SK-N-MC (cell line): ENCODE measurements around the gene PEAK1.

Experiments used
- EZH2 ChIP-seq: fragments of 200-600 bp; sonication (generic); IDR thresholded peaks from one replicate; pipeline ENCODE4 v1.6.1; 2017; ENCODE audit warnings: antibody characterized with exemption
- FOXP2 ChIP-seq: optimal IDR thresholded peaks from 2 replicates; pipeline ENCODE3; 2011; ENCODE audit warnings: mild to moderate bottlenecking, moderate library complexity; ENCODE audit not compliant: insufficient read depth; ENCODE audit errors: extremely low read length, control extremely low read depth
- POLR2AphosphoS5 ChIP-seq: IDR thresholded peaks from 2 replicates; pipeline ENCODE4 v1.6.1; 2012; ENCODE audit warnings: mild to moderate bottlenecking, low read depth, low read length, borderline replicate concordance

DNA sequence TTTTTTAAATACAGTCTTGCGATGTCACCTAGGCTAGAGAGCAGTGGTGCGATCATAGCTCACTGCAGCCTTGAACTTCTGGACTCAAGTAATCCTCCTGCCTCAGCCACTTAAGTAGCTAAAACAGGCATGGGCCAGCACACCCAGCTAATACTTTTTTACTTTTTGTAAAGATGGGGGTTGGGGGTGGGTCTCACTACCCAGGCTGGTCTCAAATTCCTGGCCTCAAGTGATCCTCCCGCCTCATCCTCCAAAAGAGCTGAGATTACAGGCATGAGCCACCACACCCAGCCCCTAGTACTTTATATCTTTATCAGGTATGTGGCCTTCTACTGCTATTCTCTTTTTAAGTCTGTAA, 8.3 kb downstream of the PEAK1 start:
- no peak for TF ChIP-seq POLR2AphosphoS5
- no peak for TF ChIP-seq EZH2
- no peak for TF ChIP-seq FOXP2
